Gastroesophageal sphincter (tissue), 3 donors: Measurements from ENCODE around the gene MPRIP.

ENCODE experiments used
- POLR2A ChIP-seq, 2 donors: fragments of 450-650 bp; IDR thresholded peaks; one replicate each; pipeline ENCODE4 v1.6.1; 2017; ENCODE audit warnings: antibody characterized with exemption in 2 of 2, mild to moderate bottlenecking in 2 of 2, moderate library complexity in 1 of 2
- TF ChIP-seq, protein P1 (sequence below), 4 experiments: fragments of 200-600 bp in 2 of 4; fragments of 450-650 bp in 2 of 4; sonication (generic) in 1 of 4; IDR thresholded peaks; one replicate each; pipeline ENCODE4 v1.5.1; 2017 to 2019; ENCODE audit warnings: antibody characterized with exemption in 4 of 4, mild to moderate bottlenecking in 2 of 4, moderate library complexity in 2 of 4

GRCh38 chr17:17196776-17197175 is 154.5 kb downstream of the MPRIP start:
- TF ChIP-seq, protein P1, sequence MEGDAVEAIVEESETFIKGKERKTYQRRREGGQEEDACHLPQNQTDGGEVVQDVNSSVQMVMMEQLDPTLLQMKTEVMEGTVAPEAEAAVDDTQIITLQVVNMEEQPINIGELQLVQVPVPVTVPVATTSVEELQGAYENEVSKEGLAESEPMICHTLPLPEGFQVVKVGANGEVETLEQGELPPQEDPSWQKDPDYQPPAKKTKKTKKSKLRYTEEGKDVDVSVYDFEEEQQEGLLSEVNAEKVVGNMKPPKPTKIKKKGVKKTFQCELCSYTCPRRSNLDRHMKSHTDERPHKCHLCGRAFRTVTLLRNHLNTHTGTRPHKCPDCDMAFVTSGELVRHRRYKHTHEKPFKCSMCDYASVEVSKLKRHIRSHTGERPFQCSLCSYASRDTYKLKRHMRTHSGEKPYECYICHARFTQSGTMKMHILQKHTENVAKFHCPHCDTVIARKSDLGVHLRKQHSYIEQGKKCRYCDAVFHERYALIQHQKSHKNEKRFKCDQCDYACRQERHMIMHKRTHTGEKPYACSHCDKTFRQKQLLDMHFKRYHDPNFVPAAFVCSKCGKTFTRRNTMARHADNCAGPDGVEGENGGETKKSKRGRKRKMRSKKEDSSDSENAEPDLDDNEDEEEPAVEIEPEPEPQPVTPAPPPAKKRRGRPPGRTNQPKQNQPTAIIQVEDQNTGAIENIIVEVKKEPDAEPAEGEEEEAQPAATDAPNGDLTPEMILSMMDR (IDR thresholded peaks at IDR 0.05), result no peak
- TF ChIP-seq POLR2A (IDR thresholded peaks at IDR 0.05), result no peak
